Superior temporal gyrus (tissue), 1 donor: Measurements from ENCODE around the gene PTPRCAP.
"Not testable (repeated sequence)": the region's sequence is repeated elsewhere in the genome, so short reads cannot be mapped to it uniquely, and the experiment has no call there.

Experiments
- DNase-seq: peaks from one replicate; pipeline ENCODE4 v3.0.0-alpha.2; 2016; ENCODE audit errors: extremely low spot score

Gene PTPRCAP

GRCh38 chr11:67427364-67427859 lies 10.1 kb downstream of the PTPRCAP start:
- DNase-seq, result not testable (repeated sequence)

- DNase-seq, result no peak
Observed at GRCh38 chr11:67423891-67424613, 13.4 kb downstream of the PTPRCAP start.

DNA sequence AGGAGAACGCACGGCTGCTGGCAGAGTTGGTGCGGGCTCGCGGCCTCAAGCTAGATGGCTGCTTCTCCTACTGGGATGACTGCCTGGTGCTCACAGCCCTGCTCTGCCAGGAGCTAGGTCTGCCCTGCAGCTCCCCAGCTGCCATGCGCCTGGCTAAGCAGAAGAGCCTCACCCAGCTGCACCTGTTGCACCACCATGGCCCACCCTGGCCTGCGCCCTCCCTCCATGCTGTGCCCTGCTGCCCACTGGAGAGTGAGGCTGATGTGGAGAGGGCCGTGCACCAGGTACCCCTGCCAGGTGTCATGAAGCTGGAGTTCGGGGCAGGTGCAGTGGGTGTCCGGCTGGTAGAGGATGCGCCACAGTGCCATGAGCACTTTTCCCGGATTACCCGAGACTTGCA lies 14.0 kb downstream of the PTPRCAP start:
- DNase-seq, result no peak

DNA sequence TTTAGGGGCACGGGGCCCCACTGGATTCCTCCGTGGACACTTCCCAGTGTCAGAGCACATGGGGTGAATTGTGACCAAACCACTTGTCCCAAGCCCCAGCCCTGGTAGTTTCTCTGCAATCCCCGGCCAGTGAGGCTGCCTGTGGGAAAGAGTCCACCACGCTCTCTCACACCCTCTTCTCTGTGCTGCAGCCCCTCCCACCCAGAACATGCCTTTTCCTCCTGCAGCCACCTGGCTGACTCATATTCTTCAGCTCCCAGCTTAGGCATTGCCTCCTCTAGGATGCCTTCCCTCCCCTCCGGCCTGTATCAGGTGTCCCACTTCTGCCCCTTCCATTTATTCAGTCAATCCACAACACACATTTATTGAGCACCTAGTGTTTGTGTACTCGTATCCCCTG lies 14.6 kb downstream of the PTPRCAP start:
- no peak for DNase-seq

- no peak for DNase-seq
Observed at GRCh38 chr11:67421430-67422031, 16.0 kb downstream of the PTPRCAP start.

GRCh38 chr11:67420646-67421429 lies 16.6 kb downstream of the PTPRCAP start:
- peak; percentile 81 for DNase-seq

- DNase-seq, result no peak
Observed at GRCh38 chr11:67420147-67420645, 17.3 kb downstream of the PTPRCAP start.

- no peak for DNase-seq
Observed at GRCh38 chr11:67419325-67420049, 18.0 kb downstream of the PTPRCAP start.

- no peak for DNase-seq
Observed at GRCh38 chr11:67418476-67419281, 18.8 kb downstream of the PTPRCAP start.

DNA sequence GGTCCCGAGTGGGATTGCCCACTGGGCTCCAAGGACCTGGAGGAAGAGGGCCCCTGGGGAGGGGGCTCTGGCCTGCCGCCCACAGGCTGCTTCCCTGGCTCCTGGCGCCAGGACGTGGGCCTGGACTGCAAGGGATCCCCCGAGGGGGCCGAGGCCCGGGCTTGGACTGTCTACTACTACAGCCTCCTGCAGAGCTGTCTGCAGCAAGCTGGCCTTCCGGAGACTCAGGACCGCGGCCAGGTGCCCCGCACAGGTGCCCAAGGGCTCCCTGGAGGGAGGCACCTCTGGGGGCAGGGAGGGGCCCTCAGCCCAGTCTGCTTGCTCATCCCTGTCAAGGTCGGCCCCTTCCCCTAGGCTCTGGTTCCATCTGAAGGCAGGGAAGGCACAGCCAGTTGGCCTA lies 20.1 kb downstream of the PTPRCAP start:
- no peak for DNase-seq

DNA sequence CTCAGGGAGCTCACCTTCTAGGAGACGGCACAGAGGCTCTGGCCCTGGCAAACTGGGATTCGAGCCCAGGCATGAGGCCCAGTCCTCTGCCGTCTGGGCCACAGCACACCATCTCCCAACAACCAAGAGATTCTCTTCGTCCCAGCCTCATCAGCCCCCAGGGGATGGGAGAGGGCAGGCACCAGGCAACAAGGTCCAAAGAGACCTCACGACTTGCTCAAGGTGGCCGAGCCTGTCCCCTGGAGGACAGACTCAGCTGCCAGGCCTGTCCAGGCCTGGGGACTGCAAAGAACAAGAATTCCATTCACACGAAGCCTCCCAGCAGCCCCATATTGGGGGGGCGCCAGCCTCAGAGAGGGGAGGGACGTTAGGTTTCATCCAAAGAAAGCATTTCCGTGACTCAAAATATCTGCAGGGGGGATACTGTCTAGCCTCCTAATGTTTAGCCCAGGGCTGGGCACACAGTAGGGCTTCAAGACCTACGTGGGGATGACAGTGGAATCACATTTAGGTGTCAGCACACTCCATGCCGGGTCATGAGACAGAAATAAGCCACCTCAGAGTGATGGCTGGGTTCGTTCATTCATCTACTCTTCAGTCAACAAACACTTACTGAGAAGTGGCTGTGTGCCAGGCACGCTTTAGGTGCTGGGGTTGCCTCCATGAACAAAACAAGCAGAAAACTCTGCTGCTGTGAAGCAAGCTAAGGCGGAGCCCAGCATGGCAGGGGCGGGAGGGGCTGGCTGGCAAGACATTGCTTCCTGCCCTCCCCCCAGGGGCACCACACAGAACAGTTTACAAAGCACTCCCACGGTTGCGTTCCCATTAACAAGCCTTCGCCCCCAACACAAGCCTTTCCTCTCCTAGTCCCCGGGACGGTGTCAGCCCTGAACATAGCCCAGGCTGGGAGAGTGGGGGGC lies 20.8 kb downstream of the PTPRCAP start:
- DNase-seq, result peak; percentile 48

- DNase-seq, result peak; percentile 69
Observed at GRCh38 chr11:67415501-67416304, 21.8 kb downstream of the PTPRCAP start, which contains the start of gene CARNS1. Gene CARNS1 (plus strand): TSS chr11:67415678. CDS start chr11:67416200, 522 bp downstream.

DNA sequence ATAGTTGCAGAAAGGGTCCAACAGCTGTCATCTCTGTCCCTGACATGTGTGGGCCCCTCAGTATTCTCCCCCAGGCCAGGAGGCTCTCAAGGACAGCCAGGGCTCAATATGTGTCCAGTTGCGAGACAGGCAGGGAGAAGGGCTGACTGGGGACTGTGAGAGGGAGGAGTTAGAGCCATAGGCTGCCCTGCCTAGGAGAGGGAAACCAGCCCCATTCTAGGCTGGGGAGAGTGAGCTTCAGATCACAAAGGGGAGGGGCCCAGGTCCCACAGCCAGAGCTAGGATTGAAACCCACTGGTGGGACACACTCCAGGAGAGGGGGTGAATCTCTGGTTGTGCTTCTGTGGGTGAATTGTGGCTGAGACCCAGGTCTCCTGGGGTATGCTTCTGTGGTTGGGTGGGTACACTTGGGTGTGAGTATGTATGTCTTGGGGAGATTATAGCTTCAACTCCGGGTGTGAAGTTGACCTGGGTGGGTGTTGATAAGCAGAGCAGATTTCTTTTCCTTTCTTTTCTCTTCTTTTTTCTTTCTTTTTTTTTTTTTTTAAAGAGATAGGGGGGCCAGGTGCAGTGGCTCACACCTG lies 24.1 kb downstream of the PTPRCAP start:
- DNase-seq, result peak; percentile 44

DNA sequence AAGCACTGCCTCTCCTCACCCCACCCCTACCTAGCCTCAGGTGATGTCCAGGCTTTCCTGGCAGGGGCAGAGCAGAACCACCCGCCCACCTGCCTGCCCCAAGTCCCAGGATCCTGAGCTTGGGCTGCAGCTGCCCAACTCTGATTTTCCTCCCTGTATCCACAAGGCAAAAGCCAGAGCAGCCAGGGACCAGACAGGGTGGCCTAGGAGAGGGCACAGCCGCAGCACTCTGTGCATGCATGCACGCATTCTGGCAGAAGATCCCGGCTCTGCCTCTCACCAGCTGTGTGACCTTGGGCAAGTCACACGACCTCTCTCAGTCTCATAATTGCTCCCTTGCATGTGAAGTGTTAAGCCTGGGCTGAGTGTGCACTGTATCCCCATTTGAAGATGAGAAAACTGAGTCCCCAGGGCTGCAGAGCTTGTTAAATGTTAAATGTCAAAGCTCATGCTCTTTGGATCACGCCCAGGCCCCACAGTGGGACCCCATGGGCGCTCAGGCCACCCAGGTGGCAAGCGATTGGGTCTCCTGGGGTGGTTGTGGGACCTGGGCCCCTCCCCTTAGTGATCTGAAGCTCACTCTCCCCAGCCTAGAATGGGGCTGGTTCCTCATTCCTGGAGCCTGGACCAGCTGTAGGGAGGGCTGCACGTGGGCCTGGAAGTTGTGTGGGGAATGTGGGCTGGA lies 24.8 kb downstream of the PTPRCAP start:
- DNase-seq, result peak; percentile 7

DNA sequence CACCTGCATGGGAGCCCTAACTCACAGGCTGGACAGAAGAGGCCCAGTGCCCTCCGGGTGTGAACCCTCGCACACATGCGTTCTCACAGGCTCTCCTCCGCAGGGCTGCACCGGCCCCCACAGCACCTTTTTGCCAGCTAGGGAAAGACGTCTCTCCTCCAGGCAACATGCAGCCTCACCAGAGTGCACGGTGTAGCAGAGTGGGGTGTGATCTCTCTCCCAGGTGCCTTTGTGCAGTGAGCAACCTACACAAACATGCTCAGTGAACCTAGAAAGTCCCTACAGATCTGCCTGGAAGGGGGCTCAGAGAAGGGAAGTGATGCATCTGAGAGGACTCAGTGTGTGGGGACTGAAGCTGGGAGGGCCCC lies 25.7 kb downstream of the PTPRCAP start:
- peak; percentile 15 for DNase-seq

DNA sequence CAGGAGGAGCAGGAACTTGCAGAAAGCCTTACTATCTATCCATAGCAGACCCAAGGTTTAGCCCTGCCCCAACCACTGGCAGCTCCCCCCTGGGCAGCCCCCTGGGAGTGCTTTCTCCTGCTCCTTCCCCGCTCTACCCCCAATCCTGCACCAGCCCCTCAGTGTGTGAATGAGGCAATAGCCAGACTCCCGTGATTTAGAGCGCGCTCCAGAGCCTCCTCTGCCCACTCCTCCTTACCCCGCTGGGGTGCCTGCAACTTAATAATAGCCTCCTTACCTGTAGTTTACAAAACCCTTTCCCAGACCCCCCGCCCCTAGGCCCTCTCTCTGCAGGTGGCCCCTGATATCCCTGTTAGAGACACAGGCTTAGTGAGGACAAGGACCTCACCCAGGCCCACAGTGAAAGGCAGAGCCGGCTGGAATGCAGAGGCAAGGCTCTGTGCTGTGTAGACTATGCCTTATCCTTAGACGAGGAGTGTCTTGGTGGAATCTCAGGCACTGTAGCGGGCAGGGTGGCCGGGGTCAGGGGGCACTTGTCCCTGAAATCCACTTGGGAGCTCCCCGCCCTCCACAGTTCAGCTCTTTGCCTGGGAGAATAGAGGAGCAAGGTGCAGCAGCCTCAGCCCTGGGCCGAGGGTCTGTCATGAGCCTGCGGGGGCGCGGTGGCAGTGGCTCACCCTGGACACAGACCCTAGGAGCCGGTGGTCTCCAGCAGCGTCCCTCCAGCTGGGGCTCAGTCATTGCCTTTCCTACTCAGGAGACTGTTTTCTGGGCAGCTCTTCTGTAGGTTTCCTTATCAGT lies 26.3 kb downstream of the PTPRCAP start:
- peak; percentile 12 for DNase-seq

DNA sequence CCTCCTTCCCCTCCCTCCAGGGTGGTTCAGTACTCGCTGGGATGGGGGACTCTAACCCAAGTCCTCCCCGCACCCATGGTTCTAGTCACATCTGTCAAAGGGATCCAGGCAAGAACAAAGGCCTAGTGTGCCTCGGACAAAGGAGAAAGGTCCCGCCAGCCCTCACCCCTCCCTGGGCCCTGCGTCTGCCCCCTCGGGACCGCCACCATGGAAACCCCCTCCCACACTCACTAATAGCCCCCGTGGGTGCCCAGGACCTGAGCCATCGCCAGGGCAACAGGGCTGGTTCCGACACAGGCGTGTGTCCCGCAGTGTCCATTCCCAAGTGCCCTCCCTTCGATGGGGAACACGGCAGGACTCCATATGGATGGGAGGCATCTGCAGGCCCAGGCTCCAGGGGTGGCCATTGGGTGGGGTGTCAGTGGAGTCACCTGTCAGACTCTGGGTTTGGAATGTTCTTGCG lies 27.1 kb downstream of the PTPRCAP start:
- DNase-seq, result peak; percentile 94
